Ammon's horn (tissue), 1 donor: ENCODE data around the gene HRCT1.
"Not testable (repeated sequence)": the region's sequence is repeated elsewhere in the genome, so short reads cannot be mapped to it uniquely, and the experiment has no call there.

ENCODE experiments used
- DNase-seq: peaks from one replicate; pipeline ENCODE4 v3.0.0-alpha.2; 2016; ENCODE audit warnings: low spot score

HRCT1 gene

DNA sequence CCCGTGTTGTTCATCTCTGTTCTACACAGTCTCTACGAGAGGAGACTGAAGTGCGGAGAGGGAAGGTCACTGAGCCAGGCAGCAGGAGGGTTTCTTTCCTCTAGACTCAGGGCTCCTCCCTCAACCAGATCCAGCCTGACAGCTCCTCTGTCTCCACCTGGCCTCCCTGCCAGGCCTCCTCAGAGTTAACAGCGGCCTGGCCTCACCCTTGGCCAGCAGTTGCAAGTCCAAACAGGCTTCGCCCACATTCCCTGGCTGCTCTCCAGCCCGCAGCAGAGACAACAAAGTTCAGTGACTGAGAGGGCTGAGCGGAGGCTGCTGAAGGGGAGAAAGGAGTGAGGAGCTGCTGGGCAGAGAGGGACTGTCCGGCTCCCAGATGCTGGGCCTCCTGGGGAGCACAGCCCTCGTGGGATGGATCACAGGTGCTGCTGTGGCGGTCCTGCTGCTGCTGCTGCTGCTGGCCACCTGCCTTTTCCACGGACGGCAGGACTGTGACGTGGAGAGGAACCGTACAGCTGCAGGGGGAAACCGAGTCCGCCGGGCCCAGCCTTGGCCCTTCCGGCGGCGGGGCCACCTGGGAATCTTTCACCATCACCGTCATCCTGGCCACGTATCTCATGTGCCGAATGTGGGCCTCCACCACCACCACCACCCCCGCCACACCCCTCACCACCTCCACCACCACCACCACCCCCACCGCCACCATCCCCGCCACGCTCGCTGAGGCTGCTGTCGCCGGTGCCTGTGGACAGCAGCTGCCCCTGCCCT lies at the start of gene HRCT1:
HRCT1 (plus strand) TSS at position 291 of the 768 bp plus-strand sequence; CDS start at position 377, 86 bp downstream.
- peak; percentile 56 for DNase-seq

DNA sequence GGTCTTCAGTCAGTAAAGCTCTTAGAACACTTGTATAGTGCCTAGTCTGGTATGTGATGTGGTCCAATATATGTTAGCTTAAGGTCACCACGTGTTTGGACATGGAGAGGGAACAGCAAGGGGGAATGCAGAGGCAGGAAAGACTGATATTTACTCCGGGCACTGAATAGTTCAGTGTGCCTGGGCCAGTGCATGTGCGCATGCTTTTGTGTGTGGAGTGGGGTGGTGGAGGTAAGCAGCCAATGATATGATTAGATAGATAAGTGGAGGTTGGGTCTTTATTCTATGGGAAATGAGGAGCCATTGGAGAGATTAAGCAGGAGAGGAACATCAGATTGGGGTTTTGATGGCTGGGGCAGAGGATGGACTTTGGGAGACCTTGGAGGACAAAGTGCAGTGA lies 49.8 kb upstream of the HRCT1 start:
- DNase-seq: no peak

DNA sequence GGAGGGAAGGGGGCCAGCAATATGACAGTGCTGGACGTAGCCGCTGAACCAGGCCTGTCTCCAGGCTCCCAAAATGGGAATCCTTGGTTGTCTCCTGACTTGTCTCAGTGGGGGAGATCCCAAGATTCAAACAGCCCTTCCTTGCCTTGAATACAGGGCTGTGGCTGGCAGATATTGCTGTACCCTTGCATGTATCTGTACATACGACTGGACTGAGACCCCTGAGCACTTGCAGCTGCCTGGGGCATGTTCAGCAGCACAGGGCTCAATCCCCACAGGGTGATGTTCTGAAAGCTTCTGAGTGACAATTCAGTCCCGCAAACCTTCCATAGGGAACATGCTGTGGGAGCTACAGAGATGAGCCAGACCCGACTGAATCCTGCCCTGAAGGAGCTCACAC lies 49.1 kb upstream of the HRCT1 start:
- DNase-seq: no peak

DNA sequence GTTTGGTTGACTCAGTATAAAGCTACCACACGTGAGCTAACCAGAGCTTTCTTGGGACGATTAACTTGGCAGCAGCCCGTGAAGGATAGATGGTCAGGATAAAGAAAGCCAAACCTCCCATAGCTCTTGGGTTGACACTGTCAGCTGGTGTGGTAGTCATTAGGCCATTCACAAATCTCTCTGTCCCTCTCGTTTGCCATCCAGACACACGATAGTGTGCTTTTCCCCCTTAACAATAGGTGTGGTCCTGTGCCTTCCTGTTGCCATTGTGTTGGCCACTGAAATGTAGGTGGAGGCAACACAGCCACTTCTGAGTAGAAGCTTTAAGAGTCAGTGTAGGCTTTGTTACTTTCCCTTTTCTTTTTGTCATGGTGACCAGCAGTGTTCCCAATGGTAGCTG lies 47.5 kb upstream of the HRCT1 start:
- no peak for DNase-seq

DNA sequence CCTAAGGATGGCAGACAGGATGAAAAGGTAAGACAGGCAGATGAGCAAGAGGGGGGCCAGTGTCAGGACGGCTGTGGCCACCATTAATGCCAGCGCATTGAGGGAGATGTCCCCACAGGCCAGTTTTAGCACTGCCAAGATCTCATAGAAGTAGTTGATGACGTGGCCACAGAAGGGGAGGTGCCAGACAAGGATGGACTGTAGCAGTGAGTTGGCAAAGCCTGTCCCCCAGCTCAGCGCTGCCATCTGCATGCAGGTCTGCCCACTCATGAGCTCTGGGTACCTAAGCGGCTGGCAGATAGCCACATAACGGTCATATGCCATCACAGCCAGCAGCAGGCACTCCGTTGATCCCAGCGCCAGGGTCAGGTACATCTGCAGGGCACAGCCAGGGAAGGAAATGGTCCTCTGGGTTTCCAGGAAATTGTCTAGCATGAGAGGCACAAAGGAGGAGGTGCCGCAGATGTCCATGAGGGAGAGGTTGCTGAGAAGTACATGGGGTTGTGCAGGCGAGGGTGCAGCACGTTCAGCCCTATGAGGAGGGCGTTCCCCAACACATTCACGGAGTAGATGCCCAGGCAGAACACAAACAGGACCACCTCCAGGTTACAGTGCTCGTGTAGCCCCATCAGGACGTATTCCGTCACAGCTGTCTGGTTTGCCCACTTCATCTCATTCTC lies 46.6 kb upstream of the HRCT1 start:
- DNase-seq: peak; percentile 29

DNA sequence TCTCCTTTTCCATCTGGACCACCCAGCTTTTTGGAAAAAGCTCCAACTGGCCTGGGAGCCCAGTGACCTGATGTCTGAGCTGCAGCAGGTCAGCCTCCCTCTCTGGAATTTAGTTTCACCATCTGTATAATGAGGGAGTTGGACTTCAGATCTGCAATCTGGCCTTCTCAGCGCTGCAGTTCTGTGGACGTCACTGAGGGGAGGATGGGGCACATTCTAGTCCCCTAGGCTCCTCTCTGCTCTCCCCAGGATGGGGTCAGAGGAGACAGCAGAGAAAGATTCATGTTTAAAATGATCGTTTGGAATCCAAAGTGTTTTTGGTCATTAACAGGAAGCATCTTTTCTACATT lies 46.0 kb upstream of the HRCT1 start:
- peak; percentile 1 for DNase-seq

DNA sequence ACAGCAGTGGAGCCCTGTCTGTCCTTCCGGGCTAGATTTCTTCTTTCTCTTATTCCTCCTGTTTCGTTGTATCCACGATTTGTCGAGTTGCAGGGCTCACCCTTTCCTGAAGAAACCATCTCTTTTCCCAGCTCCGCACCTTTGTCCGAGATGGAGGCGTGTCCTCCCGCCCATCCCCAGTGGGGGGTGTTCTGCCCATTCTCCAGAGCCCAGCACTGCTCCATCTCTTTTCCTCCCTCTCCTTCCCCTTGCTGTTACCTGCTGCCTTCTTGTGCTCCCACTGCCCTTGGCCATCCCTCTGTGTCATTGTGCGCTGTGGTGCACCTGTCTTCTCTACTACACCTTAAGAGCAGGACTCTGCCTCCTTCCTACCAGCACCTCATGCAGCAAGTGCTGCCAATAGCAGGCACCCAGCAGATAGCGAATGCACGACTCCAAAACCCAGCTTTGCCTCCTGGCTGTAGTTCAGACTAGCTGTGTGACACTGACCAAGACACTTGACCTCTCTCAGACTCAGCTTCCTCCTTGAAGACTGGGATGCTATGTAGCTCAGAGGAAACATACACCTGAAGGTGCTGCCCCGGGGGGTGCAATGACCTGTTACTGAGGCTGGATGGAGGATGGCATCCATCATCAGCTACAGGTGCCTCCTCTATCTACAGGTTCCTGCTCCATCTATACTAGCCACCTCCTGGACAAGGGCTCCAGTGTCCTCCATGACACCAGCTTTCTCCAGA lies 44.7 kb upstream of the HRCT1 start:
- no peak for DNase-seq

DNA sequence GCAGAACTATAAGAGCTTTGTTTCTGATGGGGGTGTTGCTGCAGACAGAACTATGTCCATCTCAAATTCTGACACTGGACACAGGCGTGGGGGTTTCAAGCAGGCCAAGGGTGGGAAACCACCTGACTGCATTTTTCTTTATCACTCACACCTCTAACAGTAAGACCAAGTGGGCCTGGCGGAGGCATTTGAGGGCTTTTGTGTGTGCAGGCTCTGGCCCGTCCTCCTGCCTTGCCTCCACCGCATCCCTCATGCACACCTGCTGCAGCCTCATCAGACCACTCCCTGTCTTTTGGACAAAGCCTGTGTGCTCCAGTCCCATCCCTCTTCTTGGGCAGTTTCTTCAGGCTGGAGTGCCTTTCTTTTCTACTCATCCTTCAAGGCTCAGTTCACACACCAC lies 43.7 kb upstream of the HRCT1 start:
- no peak for DNase-seq

DNA sequence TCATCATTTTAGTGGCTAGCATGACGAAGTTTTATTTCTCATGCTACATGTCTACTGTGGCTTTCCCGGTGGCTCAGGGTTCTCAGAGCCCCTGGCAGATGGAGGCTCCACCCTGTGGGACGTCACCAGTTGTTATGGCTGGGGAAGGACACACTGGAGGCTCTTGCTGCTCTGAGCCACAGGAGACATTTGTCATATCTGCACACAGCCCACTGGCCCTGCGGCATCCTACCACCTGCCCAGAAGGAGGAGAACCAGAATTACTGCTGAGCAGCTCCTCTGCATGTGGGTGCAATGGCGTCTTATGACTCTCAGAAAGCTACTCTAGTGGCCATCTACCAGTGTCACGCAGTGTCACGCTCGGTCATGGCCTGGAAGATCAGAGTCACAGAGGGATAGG lies 42.4 kb upstream of the HRCT1 start:
- no peak for DNase-seq

DNA sequence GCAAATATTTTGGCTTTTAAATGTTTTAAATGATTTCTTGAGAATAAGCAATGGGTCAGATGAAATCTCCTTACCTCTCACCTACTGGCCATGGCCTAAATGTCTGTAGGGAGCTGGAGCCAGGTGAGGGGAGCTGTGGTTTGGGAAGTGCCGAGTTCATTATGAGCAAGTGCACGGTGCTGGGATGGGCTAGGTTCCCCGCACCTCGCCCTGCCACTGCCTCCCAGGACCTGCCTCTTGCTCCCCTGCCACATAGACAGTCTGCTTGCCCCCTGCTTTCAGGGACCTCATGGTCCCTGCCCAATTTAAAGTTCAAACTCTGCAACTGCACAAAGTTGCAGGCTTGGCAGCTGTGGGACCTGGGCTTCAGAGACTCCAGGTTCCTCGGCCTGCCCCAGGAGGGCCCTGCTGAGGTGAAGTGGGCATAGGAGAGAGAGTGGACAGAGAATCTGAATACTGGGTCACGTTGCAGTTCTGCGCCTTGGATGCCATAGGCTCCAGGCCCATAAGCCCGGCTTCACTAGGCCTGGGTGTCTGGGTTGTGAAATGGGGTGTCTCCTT lies 41.2 kb upstream of the HRCT1 start:
- DNase-seq: no peak

DNA sequence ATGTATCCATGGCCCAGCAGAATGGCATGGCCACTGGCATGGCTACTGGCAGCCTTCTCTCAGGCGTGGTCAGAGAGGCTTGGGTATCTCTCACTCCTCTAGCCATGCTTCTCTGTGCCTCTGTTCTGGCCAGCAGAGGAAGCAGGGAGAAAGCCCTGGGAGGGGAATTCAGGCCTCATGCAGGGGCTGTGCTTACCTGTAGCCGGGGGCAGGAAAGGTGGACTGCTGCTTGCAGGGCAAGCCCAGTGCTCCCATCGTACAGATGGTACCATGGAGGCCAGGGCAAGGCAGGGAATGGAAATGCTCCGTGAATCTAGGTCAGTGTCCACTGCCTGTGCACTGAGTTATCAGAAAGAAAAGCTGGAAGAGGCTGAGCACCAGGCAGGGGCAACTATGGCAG lies 38.5 kb upstream of the HRCT1 start:
- no peak for DNase-seq

DNA sequence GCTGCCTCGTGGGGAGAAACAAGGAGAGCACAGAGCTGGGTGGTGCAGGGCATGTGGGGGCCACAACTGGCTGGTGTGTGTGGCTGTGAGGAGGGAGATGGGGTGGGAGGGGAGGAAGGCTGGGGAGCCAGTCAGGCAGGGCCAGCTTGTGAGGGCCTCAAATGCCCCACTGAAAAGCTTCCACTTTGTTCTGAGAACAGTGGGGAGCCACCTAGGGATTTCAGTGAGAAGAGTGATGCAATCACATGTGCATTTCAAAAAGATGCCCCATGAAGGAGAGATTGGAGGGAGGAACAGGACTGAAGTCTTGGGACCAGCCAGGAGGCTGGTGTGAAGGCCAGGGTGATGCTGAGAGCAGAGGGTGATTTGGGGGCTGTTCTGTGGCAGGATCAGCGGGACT lies 37.1 kb upstream of the HRCT1 start:
- no peak for DNase-seq

DNA sequence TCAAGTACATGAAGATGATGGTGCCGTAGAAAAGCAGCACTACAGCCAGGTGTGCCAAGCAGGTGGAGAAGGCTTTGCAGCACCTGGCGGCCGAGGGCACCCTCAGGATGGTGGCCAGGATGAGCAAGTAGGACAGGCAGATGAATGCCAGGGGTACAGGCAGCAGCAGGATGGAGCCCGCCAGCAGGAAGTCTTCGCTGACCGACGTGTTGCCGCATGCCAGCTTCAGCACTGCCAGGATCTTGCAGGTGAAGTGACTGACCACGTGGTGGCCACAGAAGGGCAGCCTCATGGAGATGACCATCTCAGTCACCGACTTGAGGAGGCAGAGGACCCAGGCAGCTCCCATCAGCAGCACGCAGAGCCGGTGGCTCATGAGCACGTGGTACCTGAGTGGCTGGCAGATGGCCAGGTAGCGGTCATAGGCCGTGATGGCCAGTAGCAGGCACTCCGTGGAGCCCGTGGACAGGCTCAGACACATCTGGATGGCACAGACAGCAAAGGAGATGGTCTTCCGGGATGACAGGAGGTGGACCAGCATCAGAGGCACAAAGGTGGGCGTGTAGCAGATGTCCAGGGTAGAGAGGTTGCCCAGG lies 36.3 kb upstream of the HRCT1 start:
- no peak for DNase-seq

DNA sequence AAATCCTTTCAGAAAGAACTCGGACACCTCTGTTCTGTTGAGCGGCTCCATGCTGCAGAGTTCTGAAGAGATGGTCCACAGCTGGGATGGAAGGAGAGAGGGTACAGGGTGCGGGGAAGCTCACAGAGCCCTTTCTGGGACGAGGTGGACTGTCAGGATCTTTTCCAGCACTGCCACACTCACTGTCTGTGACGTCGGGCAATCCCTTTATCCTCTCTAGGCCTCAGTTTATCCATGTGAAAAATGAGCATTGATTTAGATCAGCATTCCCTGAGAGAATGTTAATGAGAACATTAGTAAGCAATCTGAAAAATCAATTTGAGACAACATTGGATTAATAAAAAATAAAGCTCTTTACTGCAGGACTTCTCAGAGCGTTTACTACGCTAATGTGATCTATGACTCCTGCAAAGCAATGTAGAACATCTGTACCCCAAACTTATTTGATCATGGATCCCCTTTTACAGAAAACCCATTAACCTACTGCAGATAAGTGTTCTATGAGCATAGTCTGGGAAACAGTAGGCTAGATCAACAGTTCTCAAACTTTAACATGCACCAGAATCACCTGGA lies 35.6 kb upstream of the HRCT1 start, which contains the start of gene OR13J1:
OR13J1 (minus strand) TSS at position 51 of the 573 bp plus-strand sequence; CDS start at position 51, 0 bp downstream.
- DNase-seq: no peak

DNA sequence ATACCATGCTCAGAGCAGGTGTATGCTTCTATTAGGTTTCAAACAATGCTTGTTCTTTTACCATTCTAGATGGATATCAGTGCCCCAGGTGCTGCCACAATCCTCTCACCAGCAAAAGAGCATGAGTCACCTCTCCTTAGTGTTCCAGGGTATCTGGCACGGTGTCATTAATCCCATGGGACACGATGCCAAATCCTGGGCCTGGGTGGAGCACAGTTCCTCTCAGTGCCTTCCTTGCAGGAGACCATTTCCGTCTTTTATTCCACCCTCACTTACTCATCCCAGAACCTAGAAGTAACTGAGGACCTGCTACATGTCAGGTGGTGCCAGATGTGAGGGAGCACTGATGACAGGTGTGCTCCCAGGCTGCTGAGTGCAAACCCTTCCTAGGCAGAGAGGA lies 34.5 kb upstream of the HRCT1 start:
- no peak for DNase-seq

DNA sequence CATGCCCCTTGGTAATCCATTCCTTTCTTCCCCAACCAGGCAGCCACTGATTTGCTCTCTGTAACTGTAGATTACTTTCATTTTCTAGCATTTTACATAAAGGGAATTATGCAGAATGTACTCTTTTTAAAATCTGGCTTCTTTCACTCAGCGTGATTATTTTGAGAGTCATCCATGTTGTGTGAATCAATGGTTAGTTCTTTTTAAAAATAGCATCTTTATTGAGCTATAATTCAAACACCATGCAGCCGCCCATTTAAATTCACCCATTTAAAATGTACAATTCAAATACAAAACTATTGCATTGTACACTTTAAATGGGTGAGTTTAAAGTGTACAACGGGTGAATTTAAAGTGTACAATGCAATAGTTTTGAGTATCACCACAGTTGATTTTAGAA lies 33.5 kb upstream of the HRCT1 start:
- no peak for DNase-seq

DNA sequence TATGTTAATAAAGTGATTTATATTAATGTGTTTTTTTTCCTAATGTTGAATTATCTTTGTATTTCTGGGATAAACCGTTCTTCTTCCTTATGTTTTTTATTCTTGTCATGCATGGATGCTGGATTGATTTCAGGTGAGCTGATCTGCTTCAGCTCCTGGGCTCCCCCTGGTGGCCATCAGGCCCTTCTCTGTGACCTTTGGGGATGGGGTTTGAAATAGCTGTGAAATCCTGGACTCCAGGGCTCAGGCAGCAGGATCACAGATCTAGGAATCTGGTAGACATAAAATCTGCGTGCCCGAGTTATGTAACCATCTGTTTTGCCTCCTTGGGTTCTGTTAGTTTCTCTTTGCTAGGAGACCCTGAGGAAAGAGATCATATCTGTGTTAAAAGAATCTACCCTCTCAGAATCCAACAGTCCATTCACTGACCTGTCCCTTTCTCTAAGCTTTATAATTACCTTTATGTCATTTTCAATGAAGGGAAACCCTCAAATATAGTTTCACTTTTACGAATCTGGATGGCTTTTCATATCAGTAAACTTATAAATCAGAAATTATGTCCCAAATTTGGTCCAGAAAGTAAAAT lies 23.6 kb upstream of the HRCT1 start:
- DNase-seq: peak; percentile 87

DNA sequence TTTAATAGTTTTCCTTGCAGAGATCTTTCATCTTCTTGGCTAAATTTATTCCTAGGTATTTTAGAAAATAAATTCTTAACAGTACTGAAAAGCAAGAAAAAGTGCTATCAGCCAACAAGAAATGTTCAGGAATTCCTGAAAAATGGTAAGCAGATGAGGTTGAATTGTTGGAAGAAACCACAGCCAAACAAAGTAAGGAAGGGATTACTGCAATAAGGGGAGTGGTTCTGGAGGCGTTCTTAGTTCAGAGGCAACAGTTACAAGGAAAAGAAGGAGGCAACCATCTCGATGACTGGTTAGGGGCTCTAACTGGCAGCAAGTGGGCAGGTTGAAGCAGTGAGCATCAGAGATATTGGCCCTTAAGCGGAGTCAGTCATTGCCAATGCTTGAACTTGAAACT lies 23.0 kb upstream of the HRCT1 start:
- no peak for DNase-seq

DNA sequence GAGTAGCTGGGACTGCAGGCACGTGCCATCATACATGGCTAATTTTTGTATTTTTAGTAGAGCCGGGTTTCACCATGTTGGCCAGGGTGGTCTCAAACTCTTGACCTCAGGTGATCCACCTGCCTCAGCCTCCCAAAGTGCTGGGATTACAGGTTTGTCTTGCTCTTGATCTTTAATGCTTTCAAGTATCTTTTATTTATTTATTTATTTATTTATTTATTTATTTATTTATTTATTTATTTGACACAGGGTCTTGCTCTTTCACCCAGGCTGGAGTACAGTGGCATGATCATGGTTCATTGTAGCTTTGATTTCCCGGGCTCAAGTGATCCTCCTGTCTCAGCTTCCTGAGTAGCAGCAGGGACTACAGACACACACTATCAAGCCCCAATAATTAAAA lies 21.1 kb upstream of the HRCT1 start:
- DNase-seq: not testable (repeated sequence)

DNA sequence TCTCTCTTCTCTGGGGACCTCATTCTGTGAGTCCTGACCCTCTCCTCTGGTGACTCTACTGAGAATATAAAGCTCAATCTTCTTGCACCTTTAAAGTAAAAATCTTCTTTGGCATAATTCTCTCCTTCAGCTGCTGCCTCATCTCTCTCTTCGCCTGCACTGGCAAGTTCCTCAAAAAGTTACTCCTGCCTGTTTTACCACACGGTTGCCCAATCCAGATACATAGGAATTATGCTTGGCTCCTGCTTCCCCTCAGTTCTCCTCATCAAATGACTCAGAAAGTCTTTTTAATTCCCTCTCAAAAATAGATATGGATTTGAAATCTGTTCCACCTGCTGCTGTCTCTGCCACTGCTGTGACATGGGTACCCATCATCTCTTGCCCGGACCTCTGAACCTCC lies 14.4 kb upstream of the HRCT1 start:
- DNase-seq: no peak

DNA sequence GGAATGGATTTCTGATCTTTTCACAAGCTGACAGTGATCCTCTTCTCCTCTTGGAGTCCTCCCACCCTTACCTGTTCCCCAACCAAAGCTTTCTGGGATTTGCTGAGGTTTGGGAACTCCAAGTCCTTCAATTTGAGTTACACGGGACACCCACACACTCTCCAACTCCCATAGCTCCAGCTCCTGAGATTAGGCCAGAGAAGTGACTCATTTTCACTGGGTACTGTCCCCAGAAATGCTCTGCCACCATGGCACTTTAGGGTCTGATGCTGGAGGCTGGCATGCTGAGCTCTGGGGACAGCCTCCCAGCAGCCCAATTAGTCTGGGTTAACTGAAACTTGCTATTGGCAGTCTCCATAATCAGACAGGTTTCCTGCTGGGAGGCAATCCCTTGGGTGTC lies 14.0 kb upstream of the HRCT1 start:
- no peak for DNase-seq

DNA sequence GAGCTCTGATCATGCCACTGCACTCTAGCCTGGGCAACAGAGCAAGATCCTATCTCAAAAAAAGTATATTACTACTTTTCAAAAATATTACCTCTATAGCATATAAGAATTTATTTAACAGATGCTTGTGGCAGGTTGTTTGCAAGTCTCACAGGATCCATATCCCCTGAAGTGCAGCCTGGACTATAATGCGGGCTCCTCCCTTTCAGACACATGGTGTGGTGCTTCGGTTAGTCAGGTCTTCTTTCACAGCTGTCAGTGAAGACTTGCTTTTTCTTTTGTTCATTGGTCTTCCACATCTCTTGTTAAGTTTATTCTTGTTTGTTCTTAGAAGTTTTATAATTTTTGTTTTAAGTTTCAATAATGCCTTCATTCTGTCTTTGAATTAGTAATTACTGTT lies 9.4 kb upstream of the HRCT1 start:
- DNase-seq: no peak
